K562 (cell line): ENCODE measurements around the gene CISD3. TPM values are rescaled to one million over a fixed set of nuclear protein-coding genes. Genes with fewer than 3 reads are reported as not detected.

Source experiments
- CBFA2T2 ChIP-seq: fragments of 450-650 bp; conservative IDR thresholded peaks from 2 replicates; pipeline ENCODE4 v1.6.1; 2017; ENCODE audit warnings: mild to moderate bottlenecking
- DACH1 ChIP-seq: fragments of 450-650 bp; IDR thresholded peaks from 2 replicates; pipeline ENCODE4 v1.6.1; 2018; ENCODE audit not compliant: partially characterized antibody
- ETV5 ChIP-seq: sonication (generic); formaldehyde crosslinking; IDR thresholded peaks from 2 replicates; pipeline ENCODE4 v1.4.0; 2020; ENCODE audit warnings: low read depth, mild to moderate bottlenecking, missing genetic modification reagents
- HDGF ChIP-seq: fragments of 450-650 bp; IDR thresholded peaks from 2 replicates; pipeline ENCODE4 v1.6.1; 2016
- HIVEP1 ChIP-seq: fragments of 250-450 bp; sonication (Bioruptor Pico); IDR thresholded peaks from 2 replicates; pipeline ENCODE4 v1.4.0; 2020; ENCODE audit warnings: mild to moderate bottlenecking
- KAT2B ChIP-seq: IDR thresholded peaks from one replicate; pipeline ENCODE4 v1.6.1; 2012; ENCODE audit warnings: low read depth, mild to moderate bottlenecking, control low read depth, inconsistent platforms, low read length, moderate library complexity
- PHF8 ChIP-seq: fragments of 200-600 bp; sonication (generic); IDR thresholded peaks from 2 replicates; pipeline ENCODE4 v1.6.1; 2012; ENCODE audit warnings: mixed run types, mild to moderate bottlenecking, inconsistent platforms, low read length, moderate library complexity, borderline replicate concordance
- RBBP5 ChIP-seq: fragments of 200-600 bp; sonication (generic); IDR thresholded peaks from 2 replicates; pipeline ENCODE4 v1.6.1; 2012; ENCODE audit warnings: borderline replicate concordance, mild to moderate bottlenecking, low read length, control low read depth, inconsistent platforms; ENCODE audit not compliant: insufficient read depth, poor library complexity, severe bottlenecking
- ZBTB8A ChIP-seq: fragments of 450-650 bp; IDR thresholded peaks from 2 replicates; pipeline ENCODE4 v1.6.1; 2018; ENCODE audit warnings: mild to moderate bottlenecking, moderate library complexity; ENCODE audit not compliant: partially characterized antibody
- ZNF24 ChIP-seq: fragments of 450-650 bp; IDR thresholded peaks from 2 replicates; pipeline ENCODE4 v1.6.1; 2016
- ZNF586 ChIP-seq: fragments of 450-650 bp; formaldehyde crosslinking; conservative IDR thresholded peaks from 2 replicates; pipeline ENCODE4 v1.4.0; 2020; ENCODE audit warnings: mild to moderate bottlenecking, moderate library complexity
- polyA plus RNA-seq, 8 experiments: library from polyadenylated mRNA; depleted of rRNA in 4 of 8; stranded (reverse) in 5 of 8; unstranded in 3 of 8; fragments of >200 nt; fragmentation: Nextera tagmentation in 2 of 8; fragmentation: Illumina TruSeq in 1 of 8; extraction: Ambion mirVana in 2 of 8; extraction: Trizol in 1 of 8; gene quantifications; 2 replicates each; pipeline versions ENCODE4 v1.2.1 to v1.2.3, GENCODE V29; 2011 to 2014; ENCODE audit warnings: inconsistent platforms in 1 of 8, missing spikeins in 1 of 8
- total RNA-seq, 7 experiments: library from RNA; depleted of rRNA in 6 of 7; stranded (reverse); fragments of >200 nt in 6 of 7; fragmentation: Illumina TruSeq in 2 of 7; extraction: Trizol in 2 of 7; gene quantifications; 2 replicates each; pipeline versions ENCODE4 v1.2.1 to v1.2.3, GENCODE V29; 2011 to 2021; ENCODE audit warnings: low replicate concordance in 1 of 7
- TF ChIP-seq, protein P1 (sequence below), 2 experiments: fragments of 450-650 bp; IDR thresholded peaks; 2 replicates each; pipeline ENCODE4 v1.6.1; 2018; ENCODE audit warnings: mild to moderate bottlenecking in 2 of 2, low read depth in 1 of 2; ENCODE audit not compliant: partially characterized antibody in 2 of 2
- TF ChIP-seq, protein P2 (sequence below), 2 experiments: fragments of 450-650 bp; conservative IDR thresholded peaks; 2 replicates each; pipeline ENCODE4 v1.6.1; 2017; ENCODE audit warnings: mild to moderate bottlenecking in 2 of 2, moderate library complexity in 2 of 2
- TF ChIP-seq, protein P3 (sequence below): fragments of 250-450 bp; sonication (Bioruptor Pico); IDR thresholded peaks from 2 replicates; pipeline ENCODE4 v1.5.0; 2020; ENCODE audit warnings: mild to moderate bottlenecking
- TF ChIP-seq, protein P4 (sequence below): fragments of 450-650 bp; IDR thresholded peaks from 2 replicates; pipeline ENCODE4 v1.6.1; 2016; ENCODE audit warnings: low read depth, mild to moderate bottlenecking, moderate library complexity
- TF ChIP-seq, protein P5 (sequence below): sonication (generic); formaldehyde crosslinking; IDR thresholded peaks from 2 replicates; pipeline ENCODE4 v1.9.0; 2022; ENCODE audit warnings: mild to moderate bottlenecking, missing genetic modification reagents
- TF ChIP-seq, protein P6 (sequence below): fragments of 450-650 bp; IDR thresholded peaks from 2 replicates; pipeline ENCODE4 v1.6.1; 2016; ENCODE audit warnings: missing biosample characterization, missing genetic modification characterization

CISD3 gene
- total and polyA plus RNA-seq, 9 of the 15 experiments (the other 6 are each of a cell fraction or from before 2014, with no cell fraction given), result 5.0 to 60.7 (median 15.7) TPM

DNA sequence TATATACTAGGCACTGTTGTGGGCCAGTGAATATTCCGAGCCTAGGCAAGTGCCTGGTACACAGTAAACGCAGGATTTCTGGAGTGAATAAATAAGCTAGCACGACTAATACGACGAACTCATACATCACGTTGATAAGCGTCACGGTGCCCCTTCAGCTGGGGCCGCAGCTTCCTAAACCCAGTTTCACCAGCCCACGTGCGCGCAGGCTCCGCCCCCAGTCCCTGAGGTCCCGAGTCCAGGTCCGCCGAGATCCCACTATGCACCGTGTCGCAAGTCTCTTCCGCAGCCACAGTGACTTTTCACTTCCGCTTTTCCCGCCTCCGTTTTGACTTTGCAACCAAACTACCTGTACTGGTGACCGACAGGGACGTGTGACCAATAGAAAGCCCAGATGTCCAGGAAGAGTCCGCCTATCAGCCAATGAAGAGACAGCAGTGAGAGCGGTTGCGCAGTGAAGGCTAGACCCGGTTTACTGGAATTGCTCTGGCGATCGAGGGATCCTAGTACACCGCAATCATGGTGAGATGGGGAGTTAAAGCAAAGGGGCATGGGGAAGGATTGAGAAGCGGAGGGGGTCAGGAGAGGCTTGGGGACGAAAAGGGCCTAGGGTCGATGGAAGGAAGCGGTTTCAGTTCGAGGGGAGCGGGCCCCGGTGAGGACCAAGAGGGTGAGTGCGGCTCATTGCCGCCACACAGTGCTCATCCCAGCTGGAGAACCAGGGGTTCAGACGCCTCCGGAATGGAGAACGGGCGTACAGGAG lies 22.3 kb downstream of the CISD3 start, which contains the start of gene PSMB3 (continued):
- TF ChIP-seq PHF8 (peak; percentile 68; the same call in 1 of the 2 replicates), DACH1 (peak; percentile 57), ZNF24 (no peak), HIVEP1 (no peak), ETV5 (peak; percentile 48; the same call in 1 of the 2 replicates), RBBP5 (peak; percentile 61), HDGF (no peak), CBFA2T2 (no peak), ZBTB8A (no peak), KAT2B (no peak), ZNF586 (CRISPR knock-in tag) (no peak)
- TF ChIP-seq, protein P1, sequence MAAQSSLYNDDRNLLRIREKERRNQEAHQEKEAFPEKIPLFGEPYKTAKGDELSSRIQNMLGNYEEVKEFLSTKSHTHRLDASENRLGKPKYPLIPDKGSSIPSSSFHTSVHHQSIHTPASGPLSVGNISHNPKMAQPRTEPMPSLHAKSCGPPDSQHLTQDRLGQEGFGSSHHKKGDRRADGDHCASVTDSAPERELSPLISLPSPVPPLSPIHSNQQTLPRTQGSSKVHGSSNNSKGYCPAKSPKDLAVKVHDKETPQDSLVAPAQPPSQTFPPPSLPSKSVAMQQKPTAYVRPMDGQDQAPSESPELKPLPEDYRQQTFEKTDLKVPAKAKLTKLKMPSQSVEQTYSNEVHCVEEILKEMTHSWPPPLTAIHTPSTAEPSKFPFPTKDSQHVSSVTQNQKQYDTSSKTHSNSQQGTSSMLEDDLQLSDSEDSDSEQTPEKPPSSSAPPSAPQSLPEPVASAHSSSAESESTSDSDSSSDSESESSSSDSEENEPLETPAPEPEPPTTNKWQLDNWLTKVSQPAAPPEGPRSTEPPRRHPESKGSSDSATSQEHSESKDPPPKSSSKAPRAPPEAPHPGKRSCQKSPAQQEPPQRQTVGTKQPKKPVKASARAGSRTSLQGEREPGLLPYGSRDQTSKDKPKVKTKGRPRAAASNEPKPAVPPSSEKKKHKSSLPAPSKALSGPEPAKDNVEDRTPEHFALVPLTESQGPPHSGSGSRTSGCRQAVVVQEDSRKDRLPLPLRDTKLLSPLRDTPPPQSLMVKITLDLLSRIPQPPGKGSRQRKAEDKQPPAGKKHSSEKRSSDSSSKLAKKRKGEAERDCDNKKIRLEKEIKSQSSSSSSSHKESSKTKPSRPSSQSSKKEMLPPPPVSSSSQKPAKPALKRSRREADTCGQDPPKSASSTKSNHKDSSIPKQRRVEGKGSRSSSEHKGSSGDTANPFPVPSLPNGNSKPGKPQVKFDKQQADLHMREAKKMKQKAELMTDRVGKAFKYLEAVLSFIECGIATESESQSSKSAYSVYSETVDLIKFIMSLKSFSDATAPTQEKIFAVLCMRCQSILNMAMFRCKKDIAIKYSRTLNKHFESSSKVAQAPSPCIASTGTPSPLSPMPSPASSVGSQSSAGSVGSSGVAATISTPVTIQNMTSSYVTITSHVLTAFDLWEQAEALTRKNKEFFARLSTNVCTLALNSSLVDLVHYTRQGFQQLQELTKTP (IDR thresholded peaks at IDR 0.05; ENCODE audit: low read depth in 1 of 2, partially characterized antibody in 2 of 2), result no peak
- TF ChIP-seq, protein P2, sequence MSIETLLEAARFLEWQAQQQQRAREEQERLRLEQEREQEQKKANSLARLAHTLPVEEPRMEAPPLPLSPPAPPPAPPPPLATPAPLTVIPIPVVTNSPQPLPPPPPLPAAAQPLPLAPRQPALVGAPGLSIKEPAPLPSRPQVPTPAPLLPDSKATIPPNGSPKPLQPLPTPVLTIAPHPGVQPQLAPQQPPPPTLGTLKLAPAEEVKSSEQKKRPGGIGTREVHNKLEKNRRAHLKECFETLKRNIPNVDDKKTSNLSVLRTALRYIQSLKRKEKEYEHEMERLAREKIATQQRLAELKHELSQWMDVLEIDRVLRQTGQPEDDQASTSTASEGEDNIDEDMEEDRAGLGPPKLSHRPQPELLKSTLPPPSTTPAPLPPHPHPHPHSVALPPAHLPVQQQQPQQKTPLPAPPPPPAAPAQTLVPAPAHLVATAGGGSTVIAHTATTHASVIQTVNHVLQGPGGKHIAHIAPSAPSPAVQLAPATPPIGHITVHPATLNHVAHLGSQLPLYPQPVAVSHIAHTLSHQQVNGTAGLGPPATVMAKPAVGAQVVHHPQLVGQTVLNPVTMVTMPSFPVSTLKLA (conservative IDR thresholded peaks at IDR 0.05), result peak; percentile 99
- TF ChIP-seq, protein P3, sequence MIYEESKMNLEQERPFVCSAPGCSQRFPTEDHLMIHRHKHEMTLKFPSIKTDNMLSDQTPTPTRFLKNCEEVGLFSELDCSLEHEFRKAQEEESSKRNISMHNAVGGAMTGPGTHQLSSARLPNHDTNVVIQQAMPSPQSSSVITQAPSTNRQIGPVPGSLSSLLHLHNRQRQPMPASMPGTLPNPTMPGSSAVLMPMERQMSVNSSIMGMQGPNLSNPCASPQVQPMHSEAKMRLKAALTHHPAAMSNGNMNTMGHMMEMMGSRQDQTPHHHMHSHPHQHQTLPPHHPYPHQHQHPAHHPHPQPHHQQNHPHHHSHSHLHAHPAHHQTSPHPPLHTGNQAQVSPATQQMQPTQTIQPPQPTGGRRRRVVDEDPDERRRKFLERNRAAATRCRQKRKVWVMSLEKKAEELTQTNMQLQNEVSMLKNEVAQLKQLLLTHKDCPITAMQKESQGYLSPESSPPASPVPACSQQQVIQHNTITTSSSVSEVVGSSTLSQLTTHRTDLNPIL, result no peak
- TF ChIP-seq, protein P4, sequence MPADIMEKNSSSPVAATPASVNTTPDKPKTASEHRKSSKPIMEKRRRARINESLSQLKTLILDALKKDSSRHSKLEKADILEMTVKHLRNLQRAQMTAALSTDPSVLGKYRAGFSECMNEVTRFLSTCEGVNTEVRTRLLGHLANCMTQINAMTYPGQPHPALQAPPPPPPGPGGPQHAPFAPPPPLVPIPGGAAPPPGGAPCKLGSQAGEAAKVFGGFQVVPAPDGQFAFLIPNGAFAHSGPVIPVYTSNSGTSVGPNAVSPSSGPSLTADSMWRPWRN, result no peak
- TF ChIP-seq, protein P5, sequence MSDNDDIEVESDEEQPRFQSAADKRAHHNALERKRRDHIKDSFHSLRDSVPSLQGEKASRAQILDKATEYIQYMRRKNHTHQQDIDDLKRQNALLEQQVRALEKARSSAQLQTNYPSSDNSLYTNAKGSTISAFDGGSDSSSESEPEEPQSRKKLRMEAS (CRISPR knock-in tag), result peak; percentile 94
- TF ChIP-seq, protein P6, sequence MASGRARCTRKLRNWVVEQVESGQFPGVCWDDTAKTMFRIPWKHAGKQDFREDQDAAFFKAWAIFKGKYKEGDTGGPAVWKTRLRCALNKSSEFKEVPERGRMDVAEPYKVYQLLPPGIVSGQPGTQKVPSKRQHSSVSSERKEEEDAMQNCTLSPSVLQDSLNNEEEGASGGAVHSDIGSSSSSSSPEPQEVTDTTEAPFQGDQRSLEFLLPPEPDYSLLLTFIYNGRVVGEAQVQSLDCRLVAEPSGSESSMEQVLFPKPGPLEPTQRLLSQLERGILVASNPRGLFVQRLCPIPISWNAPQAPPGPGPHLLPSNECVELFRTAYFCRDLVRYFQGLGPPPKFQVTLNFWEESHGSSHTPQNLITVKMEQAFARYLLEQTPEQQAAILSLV (tag), result no peak
